ENCODE results near the gene DBH. TPM values are rescaled to one million over a fixed set of nuclear protein-coding genes. Genes with fewer than 3 reads are reported as not detected.

DBH gene
- total and polyA plus RNA-seq, 3 donors from 2014 or later: 0.06 TPM; not detected in 2

DNA sequence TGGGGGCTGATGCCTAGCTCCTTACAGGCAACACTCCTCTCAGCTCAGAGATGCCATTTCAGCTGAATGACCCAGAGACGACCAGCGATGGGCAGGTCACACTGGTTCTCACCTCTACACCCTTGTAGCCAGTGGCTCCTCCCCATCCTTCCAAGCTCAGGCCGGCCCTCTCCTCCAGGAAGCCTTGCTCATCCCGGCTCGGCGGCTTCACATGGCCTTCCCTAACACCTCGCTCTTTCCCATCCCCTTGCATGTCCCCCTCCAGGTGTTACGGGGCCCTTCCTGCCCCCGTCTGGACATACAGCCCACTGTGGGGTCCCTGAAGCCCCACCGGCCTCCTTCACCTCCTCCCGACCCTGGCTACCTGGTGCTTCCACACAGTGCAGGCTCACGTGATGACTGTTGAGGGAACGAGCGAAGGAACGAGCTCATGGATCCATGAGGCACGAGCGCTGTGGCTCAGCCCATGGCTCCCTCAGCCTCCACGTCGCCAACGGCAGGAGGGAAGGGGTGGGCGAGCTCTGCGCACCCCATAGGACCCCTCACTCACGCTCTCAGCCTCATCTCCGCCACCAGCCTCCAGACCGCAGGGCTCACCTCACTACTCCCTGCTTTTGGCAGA lies 56.3 kb downstream of the DBH start:
- Histone ChIP-seq H3K36me3 (ENCODE audit: low read depth, missing control alignments) (no peaks in the 10 kb centered on the region), H3K27me3 (no peaks in the 10 kb centered on the region), H3K4me3 (no peak overlapping the region), H3K27ac (peak overlapping the region in 1 of 2 donors; percentile 50), H3K9me3 (no peaks in the 10 kb centered on the region), H3K4me1 (peaks cover 16% of the 10 kb centered on the region)
- no peak for DNase-seq
- intact Hi-C loops (cut with DNase I; ENCODE audit: low total_unique reads): no loop called here
- 93 to 96% methylated on average over 24 to 25 of the region's 25 CpGs for WGBS, 2 donors
- TF ChIP-seq, protein P1, sequence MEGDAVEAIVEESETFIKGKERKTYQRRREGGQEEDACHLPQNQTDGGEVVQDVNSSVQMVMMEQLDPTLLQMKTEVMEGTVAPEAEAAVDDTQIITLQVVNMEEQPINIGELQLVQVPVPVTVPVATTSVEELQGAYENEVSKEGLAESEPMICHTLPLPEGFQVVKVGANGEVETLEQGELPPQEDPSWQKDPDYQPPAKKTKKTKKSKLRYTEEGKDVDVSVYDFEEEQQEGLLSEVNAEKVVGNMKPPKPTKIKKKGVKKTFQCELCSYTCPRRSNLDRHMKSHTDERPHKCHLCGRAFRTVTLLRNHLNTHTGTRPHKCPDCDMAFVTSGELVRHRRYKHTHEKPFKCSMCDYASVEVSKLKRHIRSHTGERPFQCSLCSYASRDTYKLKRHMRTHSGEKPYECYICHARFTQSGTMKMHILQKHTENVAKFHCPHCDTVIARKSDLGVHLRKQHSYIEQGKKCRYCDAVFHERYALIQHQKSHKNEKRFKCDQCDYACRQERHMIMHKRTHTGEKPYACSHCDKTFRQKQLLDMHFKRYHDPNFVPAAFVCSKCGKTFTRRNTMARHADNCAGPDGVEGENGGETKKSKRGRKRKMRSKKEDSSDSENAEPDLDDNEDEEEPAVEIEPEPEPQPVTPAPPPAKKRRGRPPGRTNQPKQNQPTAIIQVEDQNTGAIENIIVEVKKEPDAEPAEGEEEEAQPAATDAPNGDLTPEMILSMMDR (IDR thresholded peaks at IDR 0.05): no peak
- TF ChIP-seq POLR2A (IDR thresholded peaks at IDR 0.05): no peak

DNA sequence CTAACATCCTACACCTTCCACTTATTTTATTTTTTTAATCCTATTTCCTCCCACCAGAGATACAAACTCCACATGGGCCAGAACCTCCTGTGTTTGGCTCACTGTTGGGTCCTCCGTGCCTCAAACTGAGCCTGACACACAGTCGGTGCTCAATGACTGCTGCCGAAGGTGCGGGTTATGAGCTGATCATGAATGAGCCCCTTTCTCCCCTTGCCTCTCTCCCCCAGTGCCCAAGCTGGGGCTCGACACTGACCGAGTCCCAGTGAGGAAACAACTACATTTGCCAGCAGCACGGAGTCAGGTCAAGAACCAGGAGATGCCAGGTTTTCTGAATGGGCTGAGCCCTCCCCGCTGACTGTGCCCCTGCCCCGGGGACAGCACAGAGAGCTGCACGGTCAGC lies 57.0 kb downstream of the DBH start:
- Histone ChIP-seq H3K27me3 (no peaks in the 10 kb centered on the region), H3K36me3 (ENCODE audit: low read depth, missing control alignments) (no peaks in the 10 kb centered on the region), H3K27ac (peak overlapping the region; percentile 31 to 50), H3K9me3 (no peaks in the 10 kb centered on the region), H3K4me3 (no peak overlapping the region), H3K4me1 (peaks cover 16% of the 10 kb centered on the region)
- WGBS, 2 donors: 92 to 95% methylated on average over 9 to 10 of the region's 10 CpGs
- DNase-seq: no peak
- intact Hi-C loops (cut with DNase I; ENCODE audit: low total_unique reads): no loop called here
- TF ChIP-seq, protein P1 (IDR thresholded peaks at IDR 0.05): no peak
- TF ChIP-seq POLR2A (IDR thresholded peaks at IDR 0.05): no peak

DNA sequence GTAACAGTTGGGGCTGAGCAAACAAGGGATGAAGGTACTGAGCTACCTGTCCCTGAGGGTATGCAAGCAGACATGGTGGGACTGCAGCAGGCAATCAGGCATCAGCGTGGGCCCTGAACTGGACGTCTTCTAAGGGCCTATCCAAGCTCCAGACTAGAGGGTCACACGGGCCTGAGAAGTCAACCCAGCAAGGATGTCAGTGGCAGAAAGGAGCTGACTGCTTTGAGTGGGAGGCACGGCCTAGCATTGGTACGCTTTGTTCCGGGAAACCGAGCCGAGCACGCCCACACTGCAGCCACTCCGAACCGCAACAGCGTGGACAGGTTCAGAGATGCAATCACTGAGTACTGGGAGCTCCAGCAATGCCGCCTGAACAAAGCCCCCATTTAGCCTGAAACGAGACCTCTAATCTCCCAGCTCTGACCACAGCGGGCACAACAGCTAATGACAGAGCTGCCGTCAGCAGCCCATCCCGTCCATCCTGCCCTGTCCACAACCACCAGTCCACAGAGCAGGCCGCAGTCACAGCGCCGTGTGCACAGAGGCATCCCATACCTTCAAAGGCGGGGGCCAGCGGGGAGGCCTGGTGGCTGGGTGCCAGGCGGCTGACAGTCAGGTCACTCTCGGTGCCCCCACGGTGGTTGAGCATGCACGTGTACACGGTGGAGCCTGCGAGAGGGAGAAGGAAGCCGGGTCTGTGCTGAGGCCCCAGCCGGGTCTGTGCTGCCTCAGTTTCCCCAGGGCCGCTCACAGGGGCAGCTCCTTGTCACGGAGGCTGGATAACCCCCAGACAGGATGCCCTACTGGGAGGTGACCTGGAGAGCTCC lies 57.8 kb downstream of the DBH start:
- intact Hi-C loops (cut with DNase I; ENCODE audit: low total_unique reads): no loop called here
- peaks cover 16% of the 10 kb centered on the region for H3K4me1 ChIP-seq
- H3K27me3 ChIP-seq: no peaks in the 10 kb centered on the region
- WGBS, 2 donors: 75 to 81% methylated on average over 23 to 29 of the region's 32 CpGs
- H3K36me3 ChIP-seq (ENCODE audit: low read depth, missing control alignments): no peaks in the 10 kb centered on the region
- peak; percentile 73 for DNase-seq
- no peaks in the 10 kb centered on the region for H3K9me3 ChIP-seq
- peak overlapping the region; percentile 39 to 50 for H3K27ac ChIP-seq
- no peak overlapping the region for H3K4me3 ChIP-seq
- TF ChIP-seq POLR2A (IDR thresholded peaks at IDR 0.05): no peak
- TF ChIP-seq, protein P1 (IDR thresholded peaks at IDR 0.05): no peak

DNA sequence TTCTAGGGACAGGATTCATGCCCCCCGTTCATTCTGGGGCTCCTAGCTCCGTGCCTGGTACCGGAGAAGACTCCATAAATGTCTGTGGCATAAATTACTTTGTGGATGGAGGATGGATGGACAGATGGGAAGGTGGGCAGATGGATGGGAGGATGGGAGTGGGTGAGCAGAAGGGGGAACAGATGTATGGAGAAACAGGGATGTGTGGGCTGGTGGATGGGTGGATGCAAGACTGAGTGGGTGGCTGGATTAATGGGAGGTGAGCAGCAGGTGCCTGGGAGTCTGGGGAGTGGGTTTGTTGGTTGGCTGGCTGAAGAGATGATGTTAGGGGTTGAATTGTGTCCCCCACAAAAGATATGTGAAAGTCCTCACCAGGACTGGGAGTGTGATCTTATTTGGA lies 58.5 kb downstream of the DBH start:
- peak overlapping the region; percentile 39 to 50 for H3K27ac ChIP-seq

More for the DNA sequence above, 58.5 kb downstream of the DBH start:
- H3K4me3 ChIP-seq: no peak overlapping the region
- no peaks in the 10 kb centered on the region for H3K36me3 ChIP-seq (ENCODE audit: low read depth, missing control alignments)
- TF ChIP-seq POLR2A (IDR thresholded peaks at IDR 0.05): no peak
- TF ChIP-seq, protein P1 (IDR thresholded peaks at IDR 0.05): no peak
- intact Hi-C loops (cut with DNase I; ENCODE audit: low total_unique reads): no loop called here
- H3K27me3 ChIP-seq: no peaks in the 10 kb centered on the region
- H3K9me3 ChIP-seq: no peaks in the 10 kb centered on the region
- no peak for DNase-seq
- WGBS, 2 donors: 66 to 74% methylated on average over 3 of the region's 3 CpGs
- peaks cover 16% of the 10 kb centered on the region for H3K4me1 ChIP-seq
